ENCODE measurements around the gene SLC6A7. TPM values are rescaled to one million over a fixed set of nuclear protein-coding genes. Genes with fewer than 3 reads are reported as not detected.

SLC6A7 gene
- total RNA-seq, 2 donors from 2014 or later: 5.0 to 24.9 TPM

- TF ChIP-seq, protein P1, sequence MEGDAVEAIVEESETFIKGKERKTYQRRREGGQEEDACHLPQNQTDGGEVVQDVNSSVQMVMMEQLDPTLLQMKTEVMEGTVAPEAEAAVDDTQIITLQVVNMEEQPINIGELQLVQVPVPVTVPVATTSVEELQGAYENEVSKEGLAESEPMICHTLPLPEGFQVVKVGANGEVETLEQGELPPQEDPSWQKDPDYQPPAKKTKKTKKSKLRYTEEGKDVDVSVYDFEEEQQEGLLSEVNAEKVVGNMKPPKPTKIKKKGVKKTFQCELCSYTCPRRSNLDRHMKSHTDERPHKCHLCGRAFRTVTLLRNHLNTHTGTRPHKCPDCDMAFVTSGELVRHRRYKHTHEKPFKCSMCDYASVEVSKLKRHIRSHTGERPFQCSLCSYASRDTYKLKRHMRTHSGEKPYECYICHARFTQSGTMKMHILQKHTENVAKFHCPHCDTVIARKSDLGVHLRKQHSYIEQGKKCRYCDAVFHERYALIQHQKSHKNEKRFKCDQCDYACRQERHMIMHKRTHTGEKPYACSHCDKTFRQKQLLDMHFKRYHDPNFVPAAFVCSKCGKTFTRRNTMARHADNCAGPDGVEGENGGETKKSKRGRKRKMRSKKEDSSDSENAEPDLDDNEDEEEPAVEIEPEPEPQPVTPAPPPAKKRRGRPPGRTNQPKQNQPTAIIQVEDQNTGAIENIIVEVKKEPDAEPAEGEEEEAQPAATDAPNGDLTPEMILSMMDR (IDR thresholded peaks at IDR 0.05): no peak
- Histone ChIP-seq H3K27ac (no peak overlapping the region), H3K27me3 (no peaks in the 10 kb centered on the region), H3K4me3 (no peak overlapping the region), H3K36me3 (no peaks in the 10 kb centered on the region), H3K9me3 (no peaks in the 10 kb centered on the region), H3K9ac (ENCODE audit: low read depth in 2 of 2, low read length in 2 of 2) (no peak overlapping the region), H3K4me1 (no peaks in the 10 kb centered on the region)
- DNase-seq: no peak
- intact Hi-C loops (cut with DNase I): no loop called here
Measured at GRCh38 chr5:150254774-150255173, 64.9 kb downstream of the SLC6A7 start.

DNA sequence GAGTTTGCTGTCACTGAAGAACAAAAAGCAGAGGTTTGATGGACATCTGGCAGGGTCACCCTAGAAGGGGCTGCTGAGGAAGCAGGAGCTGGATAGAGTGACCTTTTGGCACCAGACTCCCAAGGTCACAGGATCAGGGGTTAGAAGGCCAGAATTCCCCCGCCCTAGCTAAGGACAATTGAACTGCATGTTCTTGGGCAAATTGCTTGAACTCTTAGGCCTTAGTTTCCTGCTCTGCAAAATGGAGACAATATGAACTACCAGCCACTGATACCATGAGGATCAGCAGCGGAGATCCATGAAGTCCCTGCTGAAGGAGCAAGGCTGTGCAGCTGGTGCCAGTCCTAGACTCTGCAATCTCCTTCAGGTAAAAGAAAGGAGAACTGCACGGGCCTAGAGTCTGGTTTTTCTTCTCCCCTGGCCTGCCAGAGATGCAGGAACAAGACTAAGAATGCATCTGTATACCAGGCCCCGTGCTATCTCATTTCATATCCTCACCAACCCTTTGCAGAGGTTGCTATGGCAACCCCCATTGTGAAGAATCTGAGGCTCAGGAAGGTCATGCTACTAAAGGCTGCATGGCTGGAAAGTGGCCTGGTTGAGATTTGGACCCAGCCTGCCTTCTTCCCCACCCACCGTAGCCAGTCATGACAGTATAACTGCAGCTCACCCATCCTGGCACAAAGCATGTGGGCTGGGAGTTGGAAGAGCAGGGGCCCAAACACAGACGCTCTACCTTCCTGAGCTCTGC, 66.0 kb downstream of the SLC6A7 start:
- Histone ChIP-seq H3K4me3 (no peak overlapping the region), H3K27me3 (no peaks in the 10 kb centered on the region), H3K36me3 (no peaks in the 10 kb centered on the region), H3K9ac (ENCODE audit: low read depth in 2 of 2, low read length in 2 of 2) (no peak overlapping the region), H3K4me1 (no peaks in the 10 kb centered on the region), H3K9me3 (no peaks in the 10 kb centered on the region), H3K27ac (no peak overlapping the region)
- no peak for DNase-seq
- intact Hi-C loops (cut with DNase I): no loop called here
- TF ChIP-seq, protein P1 (IDR thresholded peaks at IDR 0.05): no peak

GRCh38 chr5:150256410-150257064, 66.7 kb downstream of the SLC6A7 start:
- Histone ChIP-seq H3K4me3 (no peak overlapping the region), H3K36me3 (no peaks in the 10 kb centered on the region), H3K9me3 (no peaks in the 10 kb centered on the region), H3K9ac (ENCODE audit: low read depth in 2 of 2, low read length in 2 of 2) (no peak overlapping the region), H3K4me1 (no peaks in the 10 kb centered on the region), H3K27ac (no peak overlapping the region), H3K27me3 (no peaks in the 10 kb centered on the region)
- DNase-seq: no peak
- TF ChIP-seq, protein P1 (IDR thresholded peaks at IDR 0.05): no peak
- intact Hi-C loops (cut with DNase I): no loop called here

GRCh38 chr5:150257424-150257823, 67.6 kb downstream of the SLC6A7 start:
- intact Hi-C loops (cut with DNase I): no loop called here
- DNase-seq: no peak
- H3K9me3 ChIP-seq: no peaks in the 10 kb centered on the region
- H3K4me3 ChIP-seq: no peak overlapping the region
- H3K4me1 ChIP-seq: no peaks in the 10 kb centered on the region
- no peaks in the 10 kb centered on the region for H3K27me3 ChIP-seq
- H3K27ac ChIP-seq: no peak overlapping the region
- no peaks in the 10 kb centered on the region for H3K36me3 ChIP-seq
- no peak overlapping the region for H3K9ac ChIP-seq (ENCODE audit: low read depth in 2 of 2, low read length in 2 of 2)
- TF ChIP-seq, protein P1 (IDR thresholded peaks at IDR 0.05): no peak

DNA sequence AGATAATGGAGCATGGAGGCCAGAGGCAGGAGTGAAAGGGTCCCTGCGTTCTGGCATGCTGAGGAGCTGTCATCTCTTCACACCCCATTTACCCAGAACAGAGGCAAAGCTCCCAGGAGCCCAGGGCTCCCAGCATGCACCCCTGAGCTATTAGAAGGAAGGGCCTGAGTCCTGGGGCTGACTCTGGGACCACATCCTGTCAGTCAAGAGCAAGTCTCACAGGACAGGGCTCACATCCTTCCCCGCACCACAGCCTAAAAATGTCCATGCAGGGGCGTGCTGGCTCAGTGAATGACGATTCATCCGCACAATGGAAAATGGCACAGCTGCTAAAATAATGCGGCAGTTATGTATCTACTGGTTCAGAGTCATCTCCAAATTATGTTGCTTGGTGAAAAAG, 68.3 kb downstream of the SLC6A7 start:
- TF ChIP-seq, protein P1 (IDR thresholded peaks at IDR 0.05): no peak
- Histone ChIP-seq H3K27me3 (no peaks in the 10 kb centered on the region), H3K36me3 (no peaks in the 10 kb centered on the region), H3K4me1 (no peaks in the 10 kb centered on the region), H3K9me3 (no peaks in the 10 kb centered on the region), H3K9ac (ENCODE audit: low read depth in 2 of 2, low read length in 2 of 2) (no peak overlapping the region), H3K4me3 (no peak overlapping the region), H3K27ac (no peak overlapping the region)
- DNase-seq: no peak
- intact Hi-C loops (cut with DNase I): no loop called here

Other genes starting within 250 kb of the SLC6A7 start
- gene PDE6A, start 245.3 kb upstream of the SLC6A7 start, total RNA-seq: 1 to 10 TPM; 1.5 to 2.7 TPM
- 100 to 1,000 TPM; 339 to 770 TPM for gene SLC26A2, start 229.3 kb upstream of the SLC6A7 start, total RNA-seq
- gene TIGD6, start 189.4 kb upstream of the SLC6A7 start, total RNA-seq: 1 to 10 TPM; 3.9 to 4.6 TPM
- gene HMGXB3, start 189.3 kb upstream of the SLC6A7 start, total RNA-seq: 10 to 100 TPM; 21.8 to 40.2 TPM
- gene CSF1R, start 103.5 kb upstream of the SLC6A7 start, total RNA-seq: 10 to 100 TPM in 1 of 2 donors, 1 to 10 TPM in 1; 7.2 to 26.1 TPM
- 10 to 100 TPM in 1 of 2 donors, 1 to 10 TPM in 1; 8.6 to 18.1 TPM for gene PDGFRB, start 34.2 kb upstream of the SLC6A7 start, total RNA-seq
- 100 to 1,000 TPM; 299 to 498 TPM for gene CDX1, start 23.3 kb upstream of the SLC6A7 start, total RNA-seq
- under 1 TPM; 0.05 to 0.61 TPM for gene CAMK2A, start 99.7 kb downstream of the SLC6A7 start, total RNA-seq
- under 1 TPM; 0.17 to 0.69 TPM for gene ARSI, start 112.8 kb downstream of the SLC6A7 start, total RNA-seq
- gene TCOF1, start 167.6 kb downstream of the SLC6A7 start, total RNA-seq: 10 to 100 TPM; 17.3 to 68.5 TPM
- gene CD74, start 222.8 kb downstream of the SLC6A7 start, total RNA-seq: 100 to 1,000 TPM; 200 to 485 TPM

Measured in colonic mucosa (tissue), 4 donors.